Measurements from ENCODE around the gene MRGPRX2.

DNA sequence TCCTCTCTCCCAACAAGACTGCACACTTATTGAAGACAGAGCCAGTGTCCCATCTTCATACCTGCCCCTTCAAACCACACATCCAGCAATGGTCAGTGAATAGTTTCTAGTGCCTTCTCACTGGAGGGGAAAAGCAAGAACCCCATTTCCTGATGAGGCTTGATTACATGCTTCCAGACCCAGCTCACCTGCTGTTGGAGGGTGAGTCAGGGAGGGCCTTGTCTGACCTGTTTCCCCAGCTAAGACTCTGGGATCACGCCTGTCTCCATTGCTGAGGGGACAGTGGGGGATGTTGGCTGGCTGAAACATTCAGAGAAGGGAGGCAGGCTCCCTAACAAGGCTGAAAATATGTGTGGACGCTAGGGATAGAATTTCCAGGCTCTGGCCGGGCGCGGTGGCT lies 28.9 kb upstream of the MRGPRX2 start:
- TF ChIP-seq TAF1 (IDR thresholded peaks at IDR 0.05; ENCODE audit: borderline replicate concordance, insufficient read depth, low read length) (no peak), FOXP2 (optimal IDR thresholded peaks at IDR 0.05; ENCODE audit: borderline replicate concordance, extremely low read depth, extremely low read length, insufficient read depth) (no peak), POLR2AphosphoS5 (IDR thresholded peaks at IDR 0.05; ENCODE audit: low read depth, low read length) (no peak), SIN3A (IDR thresholded peaks at IDR 0.05; ENCODE audit: borderline replicate concordance, insufficient read depth, low read length) (no peak)
- TF ChIP-seq, protein P1, sequence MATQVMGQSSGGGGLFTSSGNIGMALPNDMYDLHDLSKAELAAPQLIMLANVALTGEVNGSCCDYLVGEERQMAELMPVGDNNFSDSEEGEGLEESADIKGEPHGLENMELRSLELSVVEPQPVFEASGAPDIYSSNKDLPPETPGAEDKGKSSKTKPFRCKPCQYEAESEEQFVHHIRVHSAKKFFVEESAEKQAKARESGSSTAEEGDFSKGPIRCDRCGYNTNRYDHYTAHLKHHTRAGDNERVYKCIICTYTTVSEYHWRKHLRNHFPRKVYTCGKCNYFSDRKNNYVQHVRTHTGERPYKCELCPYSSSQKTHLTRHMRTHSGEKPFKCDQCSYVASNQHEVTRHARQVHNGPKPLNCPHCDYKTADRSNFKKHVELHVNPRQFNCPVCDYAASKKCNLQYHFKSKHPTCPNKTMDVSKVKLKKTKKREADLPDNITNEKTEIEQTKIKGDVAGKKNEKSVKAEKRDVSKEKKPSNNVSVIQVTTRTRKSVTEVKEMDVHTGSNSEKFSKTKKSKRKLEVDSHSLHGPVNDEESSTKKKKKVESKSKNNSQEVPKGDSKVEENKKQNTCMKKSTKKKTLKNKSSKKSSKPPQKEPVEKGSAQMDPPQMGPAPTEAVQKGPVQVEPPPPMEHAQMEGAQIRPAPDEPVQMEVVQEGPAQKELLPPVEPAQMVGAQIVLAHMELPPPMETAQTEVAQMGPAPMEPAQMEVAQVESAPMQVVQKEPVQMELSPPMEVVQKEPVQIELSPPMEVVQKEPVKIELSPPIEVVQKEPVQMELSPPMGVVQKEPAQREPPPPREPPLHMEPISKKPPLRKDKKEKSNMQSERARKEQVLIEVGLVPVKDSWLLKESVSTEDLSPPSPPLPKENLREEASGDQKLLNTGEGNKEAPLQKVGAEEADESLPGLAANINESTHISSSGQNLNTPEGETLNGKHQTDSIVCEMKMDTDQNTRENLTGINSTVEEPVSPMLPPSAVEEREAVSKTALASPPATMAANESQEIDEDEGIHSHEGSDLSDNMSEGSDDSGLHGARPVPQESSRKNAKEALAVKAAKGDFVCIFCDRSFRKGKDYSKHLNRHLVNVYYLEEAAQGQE (IDR thresholded peaks at IDR 0.05; ENCODE audit: insufficient read depth in 1 of 2, low read depth in 2 of 2, low read length in 2 of 2), result no peak

All from PFSK-1 (cell line).